Natural killer cell (primary cell): Measurements from ENCODE around the gene ASGR2. TPM values are rescaled to one million over a fixed set of nuclear protein-coding genes. Genes with fewer than 3 reads are reported as not detected.

Experiments
- ATAC-seq, 3 donors: fragments of 150-1000 bp in 2 of 3; fragments of 200-7000 bp in 1 of 3; cut with Tn5 transposase; 1 replicate in 1 of 3; 2 replicates in 2 of 3; pipeline ENCODE4 v1.10.0; 2021; ENCODE audit warnings: mild to moderate bottlenecking in 2 of 3, moderate library complexity in 2 of 3
- DNase-seq, 2 donors: peaks; one replicate each; pipeline versions ENCODE4 v3.0.0 to v3.0.0-alpha.2; 2013 to 2021; ENCODE audit warnings: mixed read lengths in 1 of 2
- H3K27ac ChIP-seq: one replicate; pipeline ENCODE4 v1.5.1; 2013; ENCODE audit warnings: mild to moderate bottlenecking, low read length
- H3K27me3 ChIP-seq: one replicate; pipeline ENCODE4 v1.6.1; 2013; ENCODE audit warnings: low read length; ENCODE audit not compliant: control insufficient read depth, insufficient read depth
- H3K36me3 ChIP-seq: one replicate; pipeline ENCODE4 v1.6.1; 2013; ENCODE audit warnings: low read length; ENCODE audit not compliant: control insufficient read depth, insufficient read depth
- H3K4me1 ChIP-seq: one replicate; pipeline ENCODE4 v1.6.1; 2013; ENCODE audit warnings: low read length; ENCODE audit not compliant: control insufficient read depth, insufficient read depth
- H3K4me3 ChIP-seq: one replicate; pipeline ENCODE4 v1.5.1; 2013; ENCODE audit warnings: low read length
- H3K9me3 ChIP-seq: one replicate; pipeline ENCODE4 v1.6.1; 2013; ENCODE audit warnings: low read length; ENCODE audit not compliant: control insufficient read depth, insufficient read depth
- H3K27ac Mint-ChIP-seq, 2 donors: one replicate each; pipeline ENCODE4 v1.8.0; 2022; ENCODE audit warnings: mild to moderate bottlenecking in 2 of 2, mixed read lengths in 2 of 2, moderate library complexity in 1 of 2
- H3K27me3 Mint-ChIP-seq, 2 donors: one replicate each; pipeline ENCODE4 v1.8.0; 2022; ENCODE audit warnings: low read depth in 2 of 2, mixed read lengths in 2 of 2
- H3K36me3 Mint-ChIP-seq: one replicate; pipeline ENCODE4 v1.8.0; 2022; ENCODE audit warnings: mixed read lengths
- H3K4me1 Mint-ChIP-seq, 2 donors: one replicate each; pipeline ENCODE4 v1.8.0; 2022; ENCODE audit warnings: mixed read lengths in 2 of 2
- H3K4me3 Mint-ChIP-seq: one replicate; pipeline ENCODE4 v1.8.0; 2022; ENCODE audit warnings: mild to moderate bottlenecking, moderate library complexity, mixed read lengths
- H3K9me3 Mint-ChIP-seq, 2 donors: one replicate each; pipeline ENCODE4 v1.8.0; 2022; ENCODE audit warnings: mixed read lengths in 2 of 2
- CTCF ChIP-seq: fragments of 200-600 bp; IDR thresholded peaks from one replicate; pipeline ENCODE4 v1.8.0; 2022; ENCODE audit warnings: antibody characterized with exemption
- WGBS: methylation state at CpG from one replicate; pipeline ENCODE4 v1.1.7; 2013; ENCODE audit warnings: missing lambda C conversion rate; ENCODE audit not compliant: insufficient coverage; 5-methylcytosine and 5-hydroxymethylcytosine counted together
- intact Hi-C: fragments of 100-400 bp; cut with micrococcal nuclease; formaldehyde crosslinking; loops from one replicate; pipeline ENCODE4 v1.14.2; 2022
- total RNA-seq, 4 donors: library from RNA; stranded (reverse); fragments of 120-200 nt in 1 of 4; gene quantifications; one replicate each; pipeline versions ENCODE4 v1.2.3 to v1.2.4, GENCODE V29; 2013 to 2022

Gene ASGR2
- total RNA-seq, 3 donors from 2014 or later (not counting 1 experiment from before 2014, with no cell fraction given) = 0.88 to 2.3 TPM; not detected in 1

GRCh38 chr17:7068268-7068667 is 46.4 kb downstream of the ASGR2 start:
- no peak for TF ChIP-seq CTCF
- intact Hi-C loops = no loop called here

GRCh38 chr17:7067198-7067597 is 47.4 kb downstream of the ASGR2 start:
- no peak for ATAC-seq
- Mint-ChIP-seq H3K27me3 (peaks cover 0 to 12% of the 10 kb centered on the region in 2 donors), H3K27ac (no peak overlapping the region), H3K4me1 (peaks cover 0 to 6% of the 10 kb centered on the region in 2 donors), H3K4me3 (no peak overlapping the region), H3K9me3 (peaks cover 8% of the 10 kb centered on the region in 2 donors), H3K36me3 (peaks cover 12% of the 10 kb centered on the region)
- no peaks in the 10 kb centered on the region for H3K36me3 ChIP-seq
- intact Hi-C loops = no loop called here
- H3K27ac ChIP-seq = no peak overlapping the region
- WGBS = 100% methylated on average over 1 of the region's 1 CpG
- no peaks in the 10 kb centered on the region for H3K4me1 ChIP-seq
- H3K4me3 ChIP-seq = no peak overlapping the region
- no peaks in the 10 kb centered on the region for H3K27me3 ChIP-seq
- no peak for DNase-seq
- no peak for TF ChIP-seq CTCF
- H3K9me3 ChIP-seq = peaks cover 13% of the 10 kb centered on the region

More at GRCh38 chr17:7068268-7068667, 46.4 kb downstream of the ASGR2 start:
- Histone ChIP-seq H3K27me3 (no peaks in the 10 kb centered on the region), H3K27ac (no peak overlapping the region), H3K9me3 (peaks cover 13% of the 10 kb centered on the region), H3K4me1 (no peaks in the 10 kb centered on the region), H3K36me3 (no peaks in the 10 kb centered on the region), H3K4me3 (no peak overlapping the region)
- no peak overlapping the region for H3K4me3 Mint-ChIP-seq
- no peak for ATAC-seq
- DNase-seq = no peak
- WGBS = no CpG with 5 or more reads among the region's 1 CpG
- peaks cover 0 to 12% of the 10 kb centered on the region in 2 donors for H3K27me3 Mint-ChIP-seq
- H3K9me3 Mint-ChIP-seq = peaks cover 8% of the 10 kb centered on the region in 2 donors
- no peak overlapping the region for H3K27ac Mint-ChIP-seq
- peaks cover 0 to 6% of the 10 kb centered on the region in 2 donors for H3K4me1 Mint-ChIP-seq
- peaks cover 12% of the 10 kb centered on the region for H3K36me3 Mint-ChIP-seq

- no peak overlapping the region for H3K27ac Mint-ChIP-seq
Measured at GRCh38 chr17:7064261-7064660, 50.4 kb downstream of the ASGR2 start.

More at GRCh38 chr17:7064261-7064660, 50.4 kb downstream of the ASGR2 start:
- H3K36me3 Mint-ChIP-seq = peaks cover 12% of the 10 kb centered on the region
- peaks cover 0 to under 1% of the 10 kb centered on the region in 2 donors for H3K4me1 Mint-ChIP-seq
- no peak for ATAC-seq
- no peak for DNase-seq
- H3K27me3 ChIP-seq = no peaks in the 10 kb centered on the region
- WGBS = 87% methylated on average over 4 of the region's 4 CpGs
- H3K4me3 Mint-ChIP-seq = no peak overlapping the region
- H3K4me1 ChIP-seq = no peaks in the 10 kb centered on the region
- intact Hi-C loops = no loop called here
- H3K27me3 Mint-ChIP-seq = peaks cover under 1 to 7% of the 10 kb centered on the region in 2 donors
- H3K27ac ChIP-seq = no peak overlapping the region
- TF ChIP-seq CTCF = no peak
- no peaks in the 10 kb centered on the region for H3K36me3 ChIP-seq
- peaks cover 13% of the 10 kb centered on the region for H3K9me3 ChIP-seq
- H3K9me3 Mint-ChIP-seq = peaks cover 8% of the 10 kb centered on the region in 2 donors
- no peak overlapping the region for H3K4me3 ChIP-seq
